Adipocyte (in vitro differentiated cells): ENCODE results near the gene CEP128.
"Not testable (repeated sequence)": the region's sequence is repeated elsewhere in the genome, so short reads cannot be mapped to it uniquely, and the experiment has no call there.

Experiments used
- DNase-seq: peaks from one replicate; pipeline ENCODE4 v3.0.0-alpha.2; 2015; ENCODE audit warnings: low read depth
- H3K27me3 ChIP-seq: replicated peaks from 2 replicates; pipeline ENCODE4 v1.7.0; 2013; ENCODE audit warnings: mild to moderate bottlenecking, low read length, moderate library complexity; ENCODE audit not compliant: control insufficient read depth, insufficient read depth
- H3K36me3 ChIP-seq: 2 replicates; pipeline ENCODE4 v1.7.0; 2013; ENCODE audit warnings: low read length, mild to moderate bottlenecking, moderate library complexity; ENCODE audit not compliant: control insufficient read depth, insufficient read depth, severe bottlenecking
- H3K4me1 ChIP-seq: 2 replicates; pipeline ENCODE4 v1.7.0; 2013; ENCODE audit warnings: mild to moderate bottlenecking, low read length, moderate library complexity; ENCODE audit not compliant: control insufficient read depth, insufficient read depth
- H3K4me3 ChIP-seq: 2 replicates; pipeline ENCODE4 v1.7.0; 2013; ENCODE audit warnings: mild to moderate bottlenecking, low read length, moderate library complexity
- H3K9ac ChIP-seq: 2 replicates; pipeline ENCODE4 v1.7.0; 2013; ENCODE audit warnings: mild to moderate bottlenecking, low read length, moderate library complexity
- H3K9me3 ChIP-seq: 2 replicates; pipeline ENCODE4 v1.7.0; 2013; ENCODE audit warnings: mild to moderate bottlenecking, low read length, moderate library complexity; ENCODE audit not compliant: control insufficient read depth

CEP128 gene

DNA sequence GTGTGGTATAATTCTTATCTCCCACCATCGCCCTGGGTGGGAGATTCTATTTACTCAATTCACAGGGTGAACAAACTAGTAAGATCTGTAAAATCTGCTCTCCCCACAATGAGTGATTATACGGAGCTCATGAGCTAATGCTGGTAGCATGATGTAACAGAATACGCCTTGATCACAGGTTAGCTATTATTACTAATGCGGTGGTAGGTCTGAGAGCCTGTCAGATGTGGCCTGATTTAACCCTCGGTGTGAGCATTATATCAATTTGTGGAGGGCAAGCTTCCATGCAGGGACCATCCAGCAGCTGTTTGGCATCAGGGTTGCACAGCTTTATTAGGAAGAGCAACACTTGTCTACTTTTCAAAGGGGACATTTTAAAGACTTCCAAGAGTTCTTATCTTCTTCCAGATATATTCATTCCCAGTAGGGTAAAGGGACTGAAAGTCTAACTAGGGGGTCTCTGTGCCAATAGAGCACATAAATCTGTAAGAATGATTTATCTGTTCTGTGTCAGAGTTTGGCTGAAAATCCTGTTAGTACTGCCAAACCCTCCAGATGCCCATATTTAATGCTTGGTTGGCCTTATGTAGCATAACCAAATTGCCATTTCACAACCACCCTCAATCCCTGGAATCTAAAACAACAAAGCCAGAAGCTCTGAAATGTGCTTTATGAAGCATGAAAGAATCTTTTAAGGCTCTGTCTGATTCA, 32.5 kb upstream of the CEP128 start:
- Histone ChIP-seq H3K27me3 (peaks cover 49% of the 10 kb centered on the region), H3K36me3 (no peaks in the 10 kb centered on the region), H3K9me3 (no peaks in the 10 kb centered on the region), H3K4me3 (peak overlapping the region; percentile 50), H3K4me1 (peaks cover 44% of the 10 kb centered on the region), H3K9ac (peak overlapping the region; percentile 73)
- DNase-seq = peak; percentile 65

DNA sequence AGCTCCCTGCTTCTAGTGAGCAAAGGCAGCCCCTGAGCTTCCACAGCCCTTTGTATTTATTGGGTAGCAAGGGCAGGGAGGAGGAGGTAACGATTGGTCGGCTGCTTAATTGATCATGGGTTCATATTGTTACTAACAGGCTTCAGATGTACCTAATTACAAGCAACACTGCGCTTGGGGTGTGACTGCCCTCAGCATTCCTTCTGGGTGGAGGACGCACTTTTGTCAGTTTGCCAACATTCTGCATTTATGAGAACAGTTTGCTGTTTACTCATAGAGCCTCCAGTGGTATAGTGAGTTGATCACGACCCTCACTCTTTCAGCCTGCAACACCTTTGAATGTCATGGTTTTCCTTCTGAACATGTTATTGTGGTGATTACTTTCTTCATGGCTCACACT, 23.5 kb upstream of the CEP128 start:
- Histone ChIP-seq H3K4me3 (no peak overlapping the region), H3K27me3 (peaks cover 27% of the 10 kb centered on the region), H3K9me3 (no peaks in the 10 kb centered on the region), H3K9ac (no peak overlapping the region), H3K4me1 (peaks cover 8% of the 10 kb centered on the region), H3K36me3 (no peaks in the 10 kb centered on the region)
- no peak for DNase-seq

GRCh38 chr14:80959496-80959895, 18.0 kb upstream of the CEP128 start:
- Histone ChIP-seq H3K4me1 (peaks cover 5% of the 10 kb centered on the region), H3K27me3 (peaks cover 13% of the 10 kb centered on the region)
- no peak for DNase-seq

DNA sequence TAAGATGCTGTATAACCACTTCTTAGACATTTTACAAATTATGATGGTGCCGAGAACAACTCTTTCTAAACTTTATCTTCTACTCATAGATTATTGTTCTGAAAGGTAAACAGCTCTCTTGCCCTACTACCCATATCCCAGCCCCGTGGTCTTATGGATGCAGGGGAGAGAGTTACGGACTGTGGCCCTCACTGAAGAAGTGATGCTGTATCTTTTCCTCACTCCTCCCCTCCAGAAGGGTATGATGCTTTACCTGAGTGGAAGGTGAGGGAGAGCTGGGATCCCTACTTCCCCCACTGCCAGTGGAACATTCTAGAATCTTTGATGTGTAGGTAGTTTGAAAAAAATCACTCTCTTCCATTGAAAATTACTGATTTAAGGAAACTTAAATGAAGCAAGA, 17.4 kb upstream of the CEP128 start:
- peaks cover 5% of the 10 kb centered on the region for H3K4me1 ChIP-seq
- DNase-seq = no peak
- no peak overlapping the region for H3K4me3 ChIP-seq
- H3K9me3 ChIP-seq = no peaks in the 10 kb centered on the region
- peaks cover 13% of the 10 kb centered on the region for H3K27me3 ChIP-seq
- H3K36me3 ChIP-seq = no peaks in the 10 kb centered on the region
- no peak overlapping the region for H3K9ac ChIP-seq

More at GRCh38 chr14:80959496-80959895, 18.0 kb upstream of the CEP128 start:
- Histone ChIP-seq H3K36me3 (no peaks in the 10 kb centered on the region), H3K4me3 (no peak overlapping the region), H3K9me3 (no peaks in the 10 kb centered on the region), H3K9ac (no peak overlapping the region)

GRCh38 chr14:80958226-80958625, 16.7 kb upstream of the CEP128 start:
- no peak overlapping the region for H3K9ac ChIP-seq
- peaks cover 13% of the 10 kb centered on the region for H3K27me3 ChIP-seq
- H3K4me1 ChIP-seq = peaks cover 5% of the 10 kb centered on the region
- H3K4me3 ChIP-seq = no peak overlapping the region
- no peaks in the 10 kb centered on the region for H3K9me3 ChIP-seq
- no peak for DNase-seq
- H3K36me3 ChIP-seq = no peaks in the 10 kb centered on the region

GRCh38 chr14:80957613-80958012, 16.1 kb upstream of the CEP128 start:
- H3K27me3 ChIP-seq = peaks cover 13% of the 10 kb centered on the region
- no peak overlapping the region for H3K4me3 ChIP-seq
- H3K9ac ChIP-seq = no peak overlapping the region
- peaks cover 5% of the 10 kb centered on the region for H3K4me1 ChIP-seq
- DNase-seq = no peak
- no peaks in the 10 kb centered on the region for H3K9me3 ChIP-seq
- H3K36me3 ChIP-seq = no peaks in the 10 kb centered on the region

- H3K4me3 ChIP-seq = no peak overlapping the region
- H3K27me3 ChIP-seq = peaks cover 13% of the 10 kb centered on the region
- H3K4me1 ChIP-seq = peaks cover 5% of the 10 kb centered on the region
- no peak overlapping the region for H3K9ac ChIP-seq
- H3K36me3 ChIP-seq = no peaks in the 10 kb centered on the region
- no peak for DNase-seq
- H3K9me3 ChIP-seq = no peaks in the 10 kb centered on the region
Observed at GRCh38 chr14:80956922-80957321, 15.4 kb upstream of the CEP128 start.

- peaks cover 5% of the 10 kb centered on the region for H3K4me1 ChIP-seq
- no peak overlapping the region for H3K4me3 ChIP-seq
- H3K27me3 ChIP-seq = peaks cover 13% of the 10 kb centered on the region
- DNase-seq = no peak
- no peaks in the 10 kb centered on the region for H3K9me3 ChIP-seq
- no peak overlapping the region for H3K9ac ChIP-seq
- H3K36me3 ChIP-seq = no peaks in the 10 kb centered on the region
Observed at GRCh38 chr14:80956102-80956501, 14.6 kb upstream of the CEP128 start.

DNA sequence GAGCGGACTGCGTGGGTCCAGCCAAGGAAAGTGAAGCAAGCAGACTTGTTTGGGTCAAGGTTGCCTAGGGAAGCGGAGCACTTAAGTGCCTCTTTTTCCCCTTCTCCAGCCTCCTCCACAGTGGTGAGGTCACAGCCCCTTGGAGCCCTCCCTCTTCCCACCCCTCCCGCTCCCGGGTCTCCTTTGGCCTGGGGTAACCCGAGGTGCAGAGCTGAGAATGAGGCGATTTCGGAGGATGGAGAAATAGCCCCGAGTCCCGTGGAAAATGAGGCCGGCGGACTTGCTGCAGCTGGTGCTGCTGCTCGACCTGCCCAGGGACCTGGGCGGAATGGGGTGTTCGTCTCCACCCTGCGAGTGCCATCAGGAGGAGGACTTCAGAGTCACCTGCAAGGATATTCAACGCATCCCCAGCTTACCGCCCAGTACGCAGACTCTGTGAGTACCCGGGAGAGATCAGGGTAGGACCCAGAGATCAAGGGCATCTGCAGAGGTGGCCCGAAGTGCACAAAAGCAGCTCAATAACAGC, 13.9 kb upstream of the CEP128 start, which contains the start of gene TSHR:
TSS of gene TSHR (plus strand) at position 206 of the 526 bp plus-strand sequence. CDS start at position 266, 60 bp downstream.
- Histone ChIP-seq H3K27me3 (peaks cover 13% of the 10 kb centered on the region), H3K9ac (peak within 1 kb of the TSS; percentile 71), H3K4me3 (peak within 1 kb of the TSS; percentile 80), H3K36me3 (no peaks in the 10 kb centered on the region), H3K9me3 (no peaks in the 10 kb centered on the region), H3K4me1 (peaks cover 5% of the 10 kb centered on the region)
- no peak for DNase-seq

DNA sequence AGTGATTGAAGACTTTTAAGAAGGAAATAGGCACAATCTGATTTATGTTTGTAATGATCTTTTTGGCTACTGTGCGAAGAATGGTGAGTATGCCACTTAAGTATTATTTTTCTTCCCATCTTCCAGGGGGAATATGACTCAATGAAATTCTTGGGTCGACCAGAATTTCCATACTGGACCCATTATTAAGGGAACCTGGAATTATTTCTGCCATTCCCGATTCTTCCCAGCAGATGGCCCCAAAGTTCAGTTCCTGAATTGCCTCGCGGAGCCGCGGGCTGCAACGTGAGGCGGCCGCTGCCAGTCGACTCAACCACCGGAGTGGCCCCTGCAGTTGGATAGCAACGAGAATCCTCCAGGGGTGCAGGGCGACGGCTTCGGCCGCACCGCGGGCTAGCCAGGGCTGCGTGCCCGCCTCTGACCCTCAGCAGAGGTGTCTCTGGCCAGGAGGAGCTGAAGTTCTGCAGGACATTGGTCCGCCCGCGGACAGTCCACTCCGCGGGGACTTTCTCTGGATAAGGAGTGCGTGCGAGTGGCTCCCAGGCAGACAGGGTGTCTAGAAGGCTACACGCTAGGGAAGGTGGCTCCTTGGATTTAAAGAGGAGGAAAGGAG, 13.3 kb upstream of the CEP128 start:
- Histone ChIP-seq H3K27me3 (peaks cover 13% of the 10 kb centered on the region), H3K36me3 (no peaks in the 10 kb centered on the region), H3K4me3 (peak overlapping the region; percentile 80), H3K4me1 (peaks cover 5% of the 10 kb centered on the region), H3K9me3 (no peaks in the 10 kb centered on the region), H3K9ac (peak overlapping the region; percentile 71)
- DNase-seq = peak; percentile 94

DNA sequence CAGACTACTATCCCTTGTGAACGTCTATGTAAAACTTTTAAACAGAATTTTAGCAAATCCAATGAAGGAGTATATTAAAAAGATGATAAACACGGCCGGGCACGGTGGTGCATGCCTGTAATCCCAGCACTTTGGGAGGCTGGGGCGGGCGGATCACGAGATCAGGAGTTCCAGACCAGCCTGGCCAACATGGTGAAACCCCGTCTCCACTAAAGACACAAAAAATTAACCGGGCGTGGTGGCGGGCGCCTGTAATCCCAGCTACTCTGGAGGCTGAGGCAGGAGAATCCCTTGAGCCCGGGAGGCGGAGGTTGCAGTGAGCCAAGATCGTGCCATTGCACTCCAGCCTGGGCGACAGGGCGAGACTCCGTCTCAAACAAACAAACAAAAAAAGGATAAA, 11.7 kb upstream of the CEP128 start:
- H3K9ac ChIP-seq, H3K9me3 ChIP-seq, H3K36me3 ChIP-seq, H3K4me3 ChIP-seq, DNase-seq, H3K27me3 ChIP-seq, H3K4me1 ChIP-seq: not testable (repeated sequence)
